ENCODE results near the gene ITIH1. TPM values are rescaled to one million over a fixed set of nuclear protein-coding genes. Genes with fewer than 3 reads are reported as not detected.

Gene ITIH1
- total RNA-seq, 1 donor, result not detected

DNA sequence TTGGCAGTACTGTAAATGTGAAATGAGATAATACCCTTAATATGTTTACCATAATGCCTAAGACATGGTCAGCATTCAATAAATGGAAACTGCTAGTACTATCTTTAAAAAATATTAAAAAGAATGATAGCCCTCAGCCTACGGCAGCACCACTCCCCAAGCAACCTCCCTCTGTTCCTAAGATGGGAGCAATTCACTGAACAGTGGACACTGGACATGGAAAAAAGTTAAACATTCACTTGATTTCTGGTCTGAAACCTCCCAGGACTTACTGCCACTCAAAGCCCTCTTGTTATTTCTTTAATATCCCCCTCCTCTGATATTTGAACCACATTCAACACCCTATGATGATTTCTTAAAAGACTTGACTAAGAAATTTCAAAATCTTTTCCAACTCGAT, 33.7 kb upstream of the ITIH1 start:
- peaks cover 44% of the 10 kb centered on the region for H3K36me3 ChIP-seq (ENCODE audit: insufficient read depth, low read length)
- H3K27ac ChIP-seq (ENCODE audit: low read depth, low read length), result no peak overlapping the region
- no peaks in the 10 kb centered on the region for H3K79me2 ChIP-seq (ENCODE audit: insufficient read depth, low read length)
- no peak overlapping the region for H3K4me3 ChIP-seq (ENCODE audit: insufficient read depth, low read length)
- H3K4me1 ChIP-seq (ENCODE audit: insufficient read depth, low read length), result no peaks in the 10 kb centered on the region
- DNase-seq (ENCODE audit: insufficient read length, low spot score, missing footprints), result no peak
- no peaks in the 10 kb centered on the region for H3K27me3 ChIP-seq (ENCODE audit: insufficient read depth, low read length)
- no peaks in the 10 kb centered on the region for H4K20me1 ChIP-seq (ENCODE audit: insufficient read depth, low read length)
- TF ChIP-seq, protein P1, sequence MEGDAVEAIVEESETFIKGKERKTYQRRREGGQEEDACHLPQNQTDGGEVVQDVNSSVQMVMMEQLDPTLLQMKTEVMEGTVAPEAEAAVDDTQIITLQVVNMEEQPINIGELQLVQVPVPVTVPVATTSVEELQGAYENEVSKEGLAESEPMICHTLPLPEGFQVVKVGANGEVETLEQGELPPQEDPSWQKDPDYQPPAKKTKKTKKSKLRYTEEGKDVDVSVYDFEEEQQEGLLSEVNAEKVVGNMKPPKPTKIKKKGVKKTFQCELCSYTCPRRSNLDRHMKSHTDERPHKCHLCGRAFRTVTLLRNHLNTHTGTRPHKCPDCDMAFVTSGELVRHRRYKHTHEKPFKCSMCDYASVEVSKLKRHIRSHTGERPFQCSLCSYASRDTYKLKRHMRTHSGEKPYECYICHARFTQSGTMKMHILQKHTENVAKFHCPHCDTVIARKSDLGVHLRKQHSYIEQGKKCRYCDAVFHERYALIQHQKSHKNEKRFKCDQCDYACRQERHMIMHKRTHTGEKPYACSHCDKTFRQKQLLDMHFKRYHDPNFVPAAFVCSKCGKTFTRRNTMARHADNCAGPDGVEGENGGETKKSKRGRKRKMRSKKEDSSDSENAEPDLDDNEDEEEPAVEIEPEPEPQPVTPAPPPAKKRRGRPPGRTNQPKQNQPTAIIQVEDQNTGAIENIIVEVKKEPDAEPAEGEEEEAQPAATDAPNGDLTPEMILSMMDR (IDR thresholded peaks at IDR 0.05; ENCODE audit: extremely low read depth, low read depth, low read length), result no peak
- H2AFZ ChIP-seq (ENCODE audit: low read length), result no peak overlapping the region
- H3K9me3 ChIP-seq (ENCODE audit: low read depth, low read length), result no peaks in the 10 kb centered on the region
- H3K4me2 ChIP-seq (ENCODE audit: insufficient read depth, low read length), result no peak overlapping the region

DNA sequence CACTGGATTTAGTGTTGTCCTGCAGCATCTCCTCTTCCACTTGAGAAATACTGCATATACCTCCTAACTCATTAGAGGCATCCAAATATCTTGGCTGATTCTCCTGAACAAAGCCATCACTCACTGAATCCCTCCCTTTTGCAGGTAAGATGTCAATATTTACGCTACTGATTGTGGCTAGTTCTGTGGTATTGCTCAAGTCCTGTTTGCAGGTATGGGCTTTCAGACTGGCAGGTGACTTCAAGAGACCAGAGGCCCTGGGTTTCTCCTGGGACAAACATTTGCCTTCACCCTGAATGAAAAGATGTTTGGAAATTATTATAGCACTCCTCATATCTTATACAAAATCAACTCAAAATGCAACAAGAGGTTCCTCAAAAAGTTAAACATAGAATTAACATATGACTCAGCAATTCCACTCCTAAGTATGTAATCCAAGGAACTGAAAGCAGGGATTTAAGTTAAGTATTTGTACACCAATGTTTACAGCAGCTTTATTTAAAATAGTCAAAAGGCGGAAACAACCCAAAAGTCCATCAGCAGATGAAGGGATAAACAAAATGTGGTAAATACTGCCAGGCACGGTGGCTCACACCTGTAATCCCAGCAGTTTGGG, 25.2 kb upstream of the ITIH1 start:
- Histone ChIP-seq H3K9me3 (ENCODE audit: low read depth, low read length) (no peaks in the 10 kb centered on the region), H3K27ac (ENCODE audit: low read depth, low read length) (no peak overlapping the region)

DNA sequence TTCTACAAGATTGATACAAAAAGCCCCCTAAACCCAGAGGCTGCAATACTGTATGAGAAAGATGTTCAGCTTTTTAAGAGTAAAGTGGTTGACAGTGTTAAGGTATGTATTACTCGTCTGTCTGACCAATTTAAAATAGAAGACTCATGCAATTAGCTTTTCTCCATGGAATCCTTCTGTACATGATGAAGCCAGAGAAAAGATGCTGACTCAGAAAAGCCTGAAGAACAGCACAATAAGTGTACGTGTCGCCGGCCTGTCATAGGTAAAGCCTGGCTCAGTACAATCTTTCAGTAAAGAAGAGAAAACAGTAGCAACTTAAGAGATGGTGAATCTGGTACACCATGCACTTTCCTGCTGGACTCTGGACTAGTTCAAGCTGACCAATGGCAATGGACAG, 23.0 kb upstream of the ITIH1 start:
- Histone ChIP-seq H3K79me2 (ENCODE audit: insufficient read depth, low read length) (no peaks in the 10 kb centered on the region), H3K27me3 (ENCODE audit: insufficient read depth, low read length) (no peaks in the 10 kb centered on the region), H3K36me3 (ENCODE audit: insufficient read depth, low read length) (peaks cover 40% of the 10 kb centered on the region), H2AFZ (ENCODE audit: low read length) (no peak overlapping the region), H3K4me2 (ENCODE audit: insufficient read depth, low read length) (no peak overlapping the region), H3K27ac (ENCODE audit: low read depth, low read length) (no peak overlapping the region), H3K4me1 (ENCODE audit: insufficient read depth, low read length) (peaks cover 6% of the 10 kb centered on the region), H4K20me1 (ENCODE audit: insufficient read depth, low read length) (peaks cover 6% of the 10 kb centered on the region), H3K9me3 (ENCODE audit: low read depth, low read length) (no peaks in the 10 kb centered on the region), H3K4me3 (ENCODE audit: insufficient read depth, low read length) (no peak overlapping the region)
- TF ChIP-seq, protein P1 (IDR thresholded peaks at IDR 0.05; ENCODE audit: extremely low read depth, low read depth, low read length), result no peak
- DNase-seq (ENCODE audit: insufficient read length, low spot score, missing footprints), result no peak

More for the DNA sequence above, 25.2 kb upstream of the ITIH1 start:
- DNase-seq (ENCODE audit: insufficient read length, low spot score, missing footprints), result no peak
- TF ChIP-seq, protein P1 (IDR thresholded peaks at IDR 0.05; ENCODE audit: extremely low read depth, low read depth, low read length), result no peak
- no peaks in the 10 kb centered on the region for H3K27me3 ChIP-seq (ENCODE audit: insufficient read depth, low read length)
- H4K20me1 ChIP-seq (ENCODE audit: insufficient read depth, low read length), result peaks cover 6% of the 10 kb centered on the region
- no peaks in the 10 kb centered on the region for H3K79me2 ChIP-seq (ENCODE audit: insufficient read depth, low read length)
- no peak overlapping the region for H2AFZ ChIP-seq (ENCODE audit: low read length)
- peaks cover 6% of the 10 kb centered on the region for H3K4me1 ChIP-seq (ENCODE audit: insufficient read depth, low read length)
- peaks cover 36% of the 10 kb centered on the region for H3K36me3 ChIP-seq (ENCODE audit: insufficient read depth, low read length)
- no peak overlapping the region for H3K4me2 ChIP-seq (ENCODE audit: insufficient read depth, low read length)
- no peak overlapping the region for H3K4me3 ChIP-seq (ENCODE audit: insufficient read depth, low read length)

DNA sequence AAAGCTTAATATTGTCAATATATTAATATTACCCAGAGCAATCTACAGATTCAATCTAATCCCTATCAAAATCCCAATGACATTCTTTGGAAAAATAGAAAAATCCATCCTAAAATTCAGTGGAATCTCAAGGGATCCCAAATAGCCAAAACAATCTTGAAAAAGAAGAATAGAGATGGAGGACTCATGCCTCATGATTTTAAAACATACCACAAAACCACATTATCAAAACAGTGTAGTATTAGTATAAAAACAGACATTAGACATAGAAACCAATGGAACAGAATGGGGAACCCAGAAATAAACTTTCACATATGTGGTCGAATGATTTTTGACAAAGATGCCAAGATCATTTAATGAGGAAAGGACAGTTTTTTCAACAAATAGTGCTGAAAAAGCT, 21.3 kb upstream of the ITIH1 start:
- H3K9me3 ChIP-seq (ENCODE audit: low read depth, low read length), result no peaks in the 10 kb centered on the region
- TF ChIP-seq, protein P1 (IDR thresholded peaks at IDR 0.05; ENCODE audit: extremely low read depth, low read depth, low read length), result no peak
- H3K27ac ChIP-seq (ENCODE audit: low read depth, low read length), result no peak overlapping the region
- H3K79me2 ChIP-seq (ENCODE audit: insufficient read depth, low read length), result no peaks in the 10 kb centered on the region
- H3K4me1 ChIP-seq (ENCODE audit: insufficient read depth, low read length), result peaks cover 6% of the 10 kb centered on the region
- DNase-seq (ENCODE audit: insufficient read length, low spot score, missing footprints), result no peak
- H2AFZ ChIP-seq (ENCODE audit: low read length), result no peak overlapping the region
- no peaks in the 10 kb centered on the region for H3K27me3 ChIP-seq (ENCODE audit: insufficient read depth, low read length)
- H3K4me3 ChIP-seq (ENCODE audit: insufficient read depth, low read length), result no peak overlapping the region
- peaks cover 29% of the 10 kb centered on the region for H3K36me3 ChIP-seq (ENCODE audit: insufficient read depth, low read length)
- H4K20me1 ChIP-seq (ENCODE audit: insufficient read depth, low read length), result peaks cover 6% of the 10 kb centered on the region
- no peak overlapping the region for H3K4me2 ChIP-seq (ENCODE audit: insufficient read depth, low read length)
